ENCODE results near the gene GIPR. TPM values are rescaled to one million over a fixed set of nuclear protein-coding genes. Genes with fewer than 3 reads are reported as not detected.

Gene GIPR
- total and polyA plus RNA-seq, 2 of the 13 experiments (the other 11 are each of a cell fraction or from before 2014, with no cell fraction given) = 0.15 to 1.2 TPM

GRCh38 chr19:45710356-45711130 lies 42.5 kb downstream of the GIPR start:
- Histone ChIP-seq H3K4me2 (ENCODE audit: low read depth, low read length) (no peak overlapping the region), H3K9me3 (ENCODE audit: low read length) (no peaks in the 10 kb centered on the region), H3K27me3 (ENCODE audit: control insufficient read depth in 1 of 2, insufficient read depth in 2 of 2, low read length in 2 of 2) (no peaks in the 10 kb centered on the region), H4K20me1 (ENCODE audit: insufficient read depth, low read length) (no peaks in the 10 kb centered on the region), H3K79me2 (ENCODE audit: insufficient read depth, low read length) (peaks cover 15% of the 10 kb centered on the region), H3K36me3 (replicated peaks in 1 of 2; ENCODE audit: control insufficient read depth in 1 of 2, insufficient read depth in 2 of 2, low read length in 2 of 2) (peaks cover 3 to 6% of the 10 kb centered on the region in 2 experiments; a peak in 1 of 5 replicates), H3K4me1 (ENCODE audit: insufficient read depth, low read length) (peaks cover 10% of the 10 kb centered on the region), H2AFZ (ENCODE audit: low read length) (no peak overlapping the region), H3K4me3 (replicated peaks in 1 of 3; ENCODE audit: insufficient read depth in 1 of 3, low read depth in 2 of 3, low read length in 3 of 3) (no peak overlapping the region), H3K27ac (ENCODE audit: extremely low read length, insufficient read depth, low read length) (no peak overlapping the region), H3K9ac (ENCODE audit: insufficient read depth, low read depth, low read length) (no peak overlapping the region)
- 93% methylated on average over 10 of the region's 10 CpGs for WGBS (ENCODE audit: low lambda C conversion rate)
- BruUV-seq (replicated peaks) = no TSS peak
- intact Hi-C loops (cut with micrococcal nuclease; ENCODE audit: unreplicated experiment) (no loop called here), in situ Hi-C loops (cut with HindIII; ENCODE audit: extremely low pct_ligation_motif_present, low pct_unique_long_range_greater_than_20kb) (no loop called here)
- ChIA-PET CTCF (ENCODE audit: low intra/inter-chr PET ratio, low total read pairs) (no interaction called here), POLR2A (interaction anchor here (0.7 to 0.9 kb wide), 2 partner anchors 58 to 150 kb away, joined by 3 to 4 read pairs; partner anchors contain the start of gene SIX5)
- DNase-seq (ENCODE audit: low spot score) (no peak), ATAC-seq (no peak), FAIRE-seq (no peak)
- TF ChIP-seq STAT5B (CRISPR knock-in tag; IDR thresholded peaks at IDR 0.05) = no peak
- no peak for TF ChIP-seq SKIL (CRISPR knock-in tag; IDR thresholded peaks at IDR 0.05; ENCODE audit: borderline replicate concordance)
- no peak for TF ChIP-seq PCBP2 (optimal IDR thresholded peaks at IDR 0.05; ENCODE audit: low read depth, low read length, poor library complexity, severe bottlenecking)
